Memory B cell (primary cell): ENCODE measurements around the gene BRSK1.

Experiments
- ATAC-seq: fragments of 150-1000 bp; cut with Tn5 transposase; 2 replicates; pipeline ENCODE4 v1.10.0; 2021; ENCODE audit warnings: low read depth, mild to moderate bottlenecking, moderate library complexity
- DNase-seq, 2 donors: peaks; one replicate each; pipeline ENCODE4 v3.0.0; 2022; ENCODE audit warnings: low spot score in 2 of 2
- H3K27ac Mint-ChIP-seq: one replicate; pipeline ENCODE4 v1.8.0; 2022; ENCODE audit warnings: mild to moderate bottlenecking, moderate library complexity, mixed read lengths
- H3K27me3 Mint-ChIP-seq: one replicate; pipeline ENCODE4 v1.8.0; 2022; ENCODE audit warnings: mixed read lengths
- H3K36me3 Mint-ChIP-seq: one replicate; pipeline ENCODE4 v1.8.0; 2022; ENCODE audit warnings: mild to moderate bottlenecking, mixed read lengths
- H3K4me1 Mint-ChIP-seq: one replicate; pipeline ENCODE4 v1.8.0; 2022; ENCODE audit warnings: mixed read lengths
- H3K4me3 Mint-ChIP-seq: one replicate; pipeline ENCODE4 v1.8.0; 2022; ENCODE audit warnings: mild to moderate bottlenecking, moderate library complexity, mixed read lengths
- H3K9me3 Mint-ChIP-seq: one replicate; pipeline ENCODE4 v1.8.0; 2022; ENCODE audit warnings: mixed read lengths

BRSK1 gene

GRCh38 chr19:55348317-55349034, 64.7 kb downstream of the BRSK1 start:
- peaks cover 1% of the 10 kb centered on the region for H3K36me3 Mint-ChIP-seq
- H3K9me3 Mint-ChIP-seq = no peaks in the 10 kb centered on the region
- H3K27me3 Mint-ChIP-seq = peaks cover 25% of the 10 kb centered on the region
- ATAC-seq (no peak), DNase-seq (no peak)
- peaks cover 10% of the 10 kb centered on the region for H3K4me1 Mint-ChIP-seq
- H3K4me3 Mint-ChIP-seq = no peak overlapping the region
- H3K27ac Mint-ChIP-seq = no peak overlapping the region

DNA sequence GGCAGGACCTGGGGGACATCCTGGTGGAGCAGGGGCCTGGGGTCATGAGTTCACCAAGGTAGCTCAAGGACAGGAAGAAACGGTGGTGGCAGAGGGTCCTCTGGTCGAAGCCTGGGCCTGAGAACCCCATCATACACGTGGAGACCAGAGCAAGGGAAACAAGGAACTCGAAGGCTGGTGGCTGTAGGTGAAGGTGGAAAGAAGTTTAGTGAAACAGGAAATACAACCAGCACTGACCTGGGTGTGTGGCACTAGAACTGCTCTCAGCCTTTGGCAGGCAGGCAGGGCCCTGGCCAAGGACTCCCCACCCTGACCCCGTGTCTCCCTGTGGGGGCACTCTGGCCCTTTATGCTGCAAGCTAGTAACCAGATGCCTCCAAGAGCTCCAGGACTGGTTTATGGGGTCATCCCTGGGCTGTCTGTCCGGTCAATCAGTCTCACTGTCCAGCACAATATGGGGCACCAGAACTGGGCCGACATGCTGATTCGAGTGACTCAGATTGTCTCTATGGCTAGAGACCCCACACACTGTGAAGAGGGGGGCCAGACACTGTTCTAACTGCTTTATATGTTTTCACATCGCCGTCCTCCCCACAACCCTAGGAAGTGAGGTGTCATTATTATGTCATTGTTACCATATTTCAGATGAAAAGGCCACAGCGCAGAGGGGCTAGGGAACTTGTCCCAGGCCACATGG, 67.0 kb downstream of the BRSK1 start:
- H3K27me3 Mint-ChIP-seq = peaks cover 32% of the 10 kb centered on the region
- ATAC-seq (no peak), DNase-seq (no peak)
- H3K4me1 Mint-ChIP-seq = peaks cover 12% of the 10 kb centered on the region
- no peak overlapping the region for H3K4me3 Mint-ChIP-seq
- peaks cover 1% of the 10 kb centered on the region for H3K36me3 Mint-ChIP-seq
- no peak overlapping the region for H3K27ac Mint-ChIP-seq
- no peaks in the 10 kb centered on the region for H3K9me3 Mint-ChIP-seq

- Mint-ChIP-seq H3K4me1 (peaks cover 13% of the 10 kb centered on the region), H3K36me3 (peaks cover 1% of the 10 kb centered on the region), H3K4me3 (no peak overlapping the region), H3K27me3 (peaks cover 32% of the 10 kb centered on the region), H3K9me3 (no peaks in the 10 kb centered on the region), H3K27ac (no peak overlapping the region)
- DNase-seq (no peak), ATAC-seq (no peak)
Measured at GRCh38 chr19:55352040-55352439, 68.2 kb downstream of the BRSK1 start.

GRCh38 chr19:55352549-55353145, 68.8 kb downstream of the BRSK1 start:
- DNase-seq = no peak
- Mint-ChIP-seq H3K27ac (no peak overlapping the region), H3K27me3 (peaks cover 38% of the 10 kb centered on the region), H3K4me1 (peaks cover 15% of the 10 kb centered on the region), H3K4me3 (peak overlapping the region; percentile 73), H3K9me3 (no peaks in the 10 kb centered on the region), H3K36me3 (peaks cover 1% of the 10 kb centered on the region)
- ATAC-seq = no peak

DNA sequence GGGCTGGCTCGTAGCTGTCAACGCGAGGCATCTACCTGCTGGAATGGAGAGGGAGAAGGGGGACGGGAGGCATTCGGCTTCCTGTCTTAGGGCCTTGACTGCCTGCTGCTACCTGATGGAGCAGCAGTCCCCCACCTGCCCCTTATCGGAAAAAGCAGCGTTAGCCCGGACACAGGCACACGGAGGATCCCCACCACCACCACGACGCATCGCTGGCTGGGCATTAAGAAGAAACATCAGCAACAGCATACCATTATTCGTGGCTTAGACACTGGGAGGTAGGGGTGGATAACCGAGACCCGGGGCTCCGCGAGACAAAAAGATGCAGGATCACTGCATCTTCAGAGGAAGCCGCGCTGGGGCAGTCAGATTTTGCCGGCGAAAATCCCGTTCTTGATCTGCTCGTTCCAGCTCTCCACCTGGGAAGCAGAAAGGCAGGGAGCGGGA, 69.6 kb downstream of the BRSK1 start:
- DNase-seq (no peak), ATAC-seq (peak; percentile 7)
- peaks cover 15% of the 10 kb centered on the region for H3K4me1 Mint-ChIP-seq
- no peak overlapping the region for H3K27ac Mint-ChIP-seq
- H3K9me3 Mint-ChIP-seq = no peaks in the 10 kb centered on the region
- H3K27me3 Mint-ChIP-seq = peaks cover 41% of the 10 kb centered on the region
- H3K36me3 Mint-ChIP-seq = peaks cover 1% of the 10 kb centered on the region
- peak overlapping the region; percentile 73 for H3K4me3 Mint-ChIP-seq

GRCh38 chr19:55353803-55354697, 70.3 kb downstream of the BRSK1 start:
- DNase-seq (peak; percentile 41 to 56), ATAC-seq (peak; percentile 71)
- peaks cover 15% of the 10 kb centered on the region for H3K4me1 Mint-ChIP-seq
- no peak overlapping the region for H3K27ac Mint-ChIP-seq
- H3K4me3 Mint-ChIP-seq = peak overlapping the region; percentile 73
- H3K36me3 Mint-ChIP-seq = peaks cover 1% of the 10 kb centered on the region
- H3K9me3 Mint-ChIP-seq = no peaks in the 10 kb centered on the region
- peaks cover 44% of the 10 kb centered on the region for H3K27me3 Mint-ChIP-seq

DNA sequence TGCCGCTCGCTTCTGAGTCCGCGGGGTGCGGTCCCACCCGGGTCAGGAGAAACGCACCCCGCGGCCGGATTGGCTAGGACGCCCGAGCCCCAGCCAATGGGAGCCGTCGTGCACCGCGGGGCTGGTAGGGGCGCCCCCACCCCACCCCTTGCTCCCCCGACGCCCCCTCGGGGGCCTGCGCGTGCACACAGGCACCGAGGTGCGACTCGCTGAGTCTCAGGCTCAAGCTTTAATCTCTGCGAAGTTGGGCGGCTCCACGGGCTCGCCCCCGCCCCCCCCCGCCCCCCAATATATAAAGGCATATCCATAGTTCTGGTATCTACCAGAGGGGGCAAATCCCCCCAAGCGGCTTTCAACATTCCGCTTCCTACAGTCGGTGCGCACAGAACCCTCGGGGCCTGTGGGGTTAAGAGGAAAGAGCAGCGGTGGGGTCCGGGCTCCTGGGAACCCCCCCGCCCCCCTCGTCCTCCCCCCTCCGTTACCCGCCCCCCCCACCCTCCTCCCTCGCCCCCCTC, 71.0 kb downstream of the BRSK1 start, which contains the start of gene COX6B2:
COX6B2 (minus strand) TSS at position 22 of the 515 bp plus-strand sequence. CDS start 198 bp downstream, outside the sequence.
- no peak within 1 kb of the TSS for H3K27ac Mint-ChIP-seq
- H3K27me3 Mint-ChIP-seq = peaks cover 44% of the 10 kb centered on the region
- no peaks in the 10 kb centered on the region for H3K9me3 Mint-ChIP-seq
- DNase-seq (no peak), ATAC-seq (no peak)
- peak within 1 kb of the TSS; percentile 73 for H3K4me3 Mint-ChIP-seq
- peaks cover 1% of the 10 kb centered on the region for H3K36me3 Mint-ChIP-seq
- peaks cover 15% of the 10 kb centered on the region for H3K4me1 Mint-ChIP-seq

GRCh38 chr19:55355213-55355821, 71.5 kb downstream of the BRSK1 start:
- ATAC-seq = no peak
- Mint-ChIP-seq H3K36me3 (peaks cover 1% of the 10 kb centered on the region), H3K4me3 (no peak overlapping the region), H3K27me3 (peaks cover 44% of the 10 kb centered on the region), H3K4me1 (peaks cover 15% of the 10 kb centered on the region), H3K27ac (no peak overlapping the region), H3K9me3 (no peaks in the 10 kb centered on the region)
- no peak for DNase-seq

DNA sequence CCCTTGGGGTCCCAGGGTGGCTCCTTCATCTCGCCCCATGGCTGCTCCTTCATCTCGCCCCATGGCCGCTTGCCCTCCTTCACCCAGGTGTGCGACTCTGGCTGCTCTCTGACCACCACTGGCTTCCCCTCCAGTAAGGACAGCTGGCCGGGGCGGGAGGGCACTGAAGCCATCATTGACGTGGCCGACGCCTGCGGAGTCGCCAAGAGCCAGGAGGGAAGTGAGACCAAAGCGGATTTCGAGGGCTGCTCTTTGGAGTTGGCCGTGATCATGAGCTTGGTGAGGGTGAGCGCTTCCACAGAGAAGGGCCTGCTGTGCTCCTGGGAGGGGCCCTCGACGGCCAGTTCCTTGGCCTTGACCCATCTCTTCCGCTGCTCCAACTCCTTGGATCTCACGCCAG, 74.7 kb downstream of the BRSK1 start:
- Mint-ChIP-seq H3K4me1 (peaks cover 5% of the 10 kb centered on the region), H3K36me3 (no peaks in the 10 kb centered on the region), H3K27me3 (peaks cover 22% of the 10 kb centered on the region), H3K4me3 (no peak overlapping the region), H3K9me3 (no peaks in the 10 kb centered on the region), H3K27ac (no peak overlapping the region)
- ATAC-seq (no peak), DNase-seq (no peak)

- H3K4me3 Mint-ChIP-seq = no peak overlapping the region
- ATAC-seq (no peak), DNase-seq (no peak)
- peaks cover 3% of the 10 kb centered on the region for H3K4me1 Mint-ChIP-seq
- no peak overlapping the region for H3K27ac Mint-ChIP-seq
- H3K9me3 Mint-ChIP-seq = no peaks in the 10 kb centered on the region
- peaks cover 21% of the 10 kb centered on the region for H3K27me3 Mint-ChIP-seq
- no peaks in the 10 kb centered on the region for H3K36me3 Mint-ChIP-seq
Measured at GRCh38 chr19:55358943-55359908, 75.4 kb downstream of the BRSK1 start.

- peaks cover 3% of the 10 kb centered on the region for H3K4me1 Mint-ChIP-seq
- no peak overlapping the region for H3K27ac Mint-ChIP-seq
- no peaks in the 10 kb centered on the region for H3K9me3 Mint-ChIP-seq
- DNase-seq (no peak), ATAC-seq (no peak)
- H3K36me3 Mint-ChIP-seq = no peaks in the 10 kb centered on the region
- peaks cover 16% of the 10 kb centered on the region for H3K27me3 Mint-ChIP-seq
- no peak overlapping the region for H3K4me3 Mint-ChIP-seq
Measured at GRCh38 chr19:55360902-55361301, 77.1 kb downstream of the BRSK1 start.
